Measurements from ENCODE around the gene SAPCD2. TPM values are rescaled to one million over a fixed set of nuclear protein-coding genes. Genes with fewer than 3 reads are reported as not detected.

SAPCD2 gene
- total and polyA plus RNA-seq, 2 of the 8 experiments (the other 6 are each of a cell fraction or from before 2014, with no cell fraction given) = 12.7 to 32.1 TPM

GRCh38 chr9:137028263-137029057 lies 41.9 kb downstream of the SAPCD2 start (continued):
- TF ChIP-seq CHD1 (IDR thresholded peaks at IDR 0.05; ENCODE audit: low read depth, low read length) (no peak), FOSL1 (IDR thresholded peaks at IDR 0.05; ENCODE audit: insufficient read depth, low read depth, low read length) (no peak), TAF1 (IDR thresholded peaks at IDR 0.05; ENCODE audit: low read depth, low read length) (no peak), KDM1A (IDR thresholded peaks at IDR 0.05; ENCODE audit: borderline replicate concordance, low read length) (no peak; the same call in 1 of the 2 replicates), PHF8 (conservative IDR thresholded peaks at IDR 0.05; ENCODE audit: low read depth, low read length) (no peak), HDAC6 (IDR thresholded peaks at IDR 0.05; ENCODE audit: low read depth, low read length) (no peak), RAD21 (IDR thresholded peaks at IDR 0.05 in 1 of 2, conservative IDR thresholded peaks at IDR 0.05 in 1 of 2; ENCODE audit: low read depth in 2 of 2, low read length in 2 of 2) (peak; percentile 8 to 21; a peak in 2 of 4 replicates)
